ENCODE data around the gene ADARB1. TPM values are rescaled to one million over a fixed set of nuclear protein-coding genes. Genes with fewer than 3 reads are reported as not detected.
A peak's percentile ranks its signal among the peaks of the same experiment; 100 is the strongest.

The ADARB1 gene
- total RNA-seq, 1 experiment from 2014 or later = 15.8 TPM

DNA sequence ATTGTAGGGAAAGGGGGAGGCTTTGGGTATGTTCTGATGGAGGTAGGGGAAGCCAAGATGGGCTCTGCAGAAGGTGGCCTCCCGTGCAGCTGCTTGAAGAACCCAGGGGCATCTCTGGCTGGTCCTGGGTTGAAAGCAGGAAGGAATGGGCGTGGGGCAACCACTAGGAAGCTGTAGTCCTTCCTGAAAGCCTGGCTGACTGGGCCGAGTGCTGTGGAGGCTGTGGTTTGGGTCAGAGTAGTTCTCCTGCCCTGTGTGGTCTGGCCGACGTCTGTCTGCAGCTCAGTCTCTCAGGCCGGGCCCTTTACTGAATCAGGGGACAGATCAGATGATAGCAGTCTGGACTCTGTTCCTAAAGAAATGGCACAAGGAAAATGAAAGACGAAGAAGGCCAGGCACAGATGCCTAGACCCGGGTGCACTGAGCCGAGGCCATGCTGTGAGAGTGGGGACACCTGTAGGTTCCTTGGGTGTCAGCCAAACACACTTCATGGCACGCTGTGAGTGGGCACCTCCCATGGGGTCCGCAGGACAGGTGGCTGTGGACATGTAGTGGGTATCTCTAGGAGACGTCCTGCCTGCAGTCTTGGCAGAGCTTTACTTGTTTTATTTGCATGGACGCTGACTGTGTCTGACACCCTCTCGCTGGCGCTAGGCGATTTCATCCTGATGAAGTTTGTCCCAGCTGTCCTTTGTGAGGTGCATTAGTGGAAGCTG lies 126.4 kb downstream of the ADARB1 start:
- H3K9ac ChIP-seq (ENCODE audit: extremely low read depth, insufficient read length, low read length) = no peak overlapping the region
- Mint-ChIP-seq H3K27ac (peak overlapping the region in 1 of 3 experiments; percentile 68; a peak in 1 of 7 replicates), H3K4me3 (no peak overlapping the region), H3K36me3 (ENCODE audit: insufficient read depth in 1 of 3, low read depth in 3 of 3) (peaks cover 0 to 7% (median 0%) of the 10 kb centered on the region in 3 experiments; a peak in 2 of 7 replicates), H3K4me1 (peaks cover 0 to 3% of the 10 kb centered on the region in 2 experiments; a peak in 1 of 4 replicates), H3K9me3 (no peaks in the 10 kb centered on the region), H3K27me3 (ENCODE audit: low read depth) (no peaks in the 10 kb centered on the region)
- H3K27ac ChIP-seq (ENCODE audit: insufficient read length, low read depth, low read length) = no peak overlapping the region
- H4K8ac ChIP-seq (replicated peaks; ENCODE audit: insufficient read length, low read depth, low read length) = no peak overlapping the region
- no peaks in the 10 kb centered on the region for H3K4me1 ChIP-seq (ENCODE audit: insufficient read depth, low read length)
- H3T11ph ChIP-seq (ENCODE audit: low read length) = no peak overlapping the region
- no peak overlapping the region for H2BK5ac ChIP-seq (ENCODE audit: insufficient read length, low read length)
- H4K20me1 ChIP-seq (ENCODE audit: control insufficient read depth, insufficient read depth, insufficient read length) = no peaks in the 10 kb centered on the region
- no peak overlapping the region for H3K4ac ChIP-seq (ENCODE audit: low read depth, low read length)
- H2AK5ac ChIP-seq (ENCODE audit: insufficient read length, low read length) = no peak overlapping the region
- no peak overlapping the region for H2BK12ac ChIP-seq (ENCODE audit: insufficient read length, low read depth, low read length)
- H3K23me2 ChIP-seq (ENCODE audit: insufficient read length, low read depth, low read length, poor library complexity, severe bottlenecking) = no peaks in the 10 kb centered on the region
- no peaks in the 10 kb centered on the region for H3K27me3 ChIP-seq (ENCODE audit: insufficient read depth, low read length)
- no peaks in the 10 kb centered on the region for H3K79me2 ChIP-seq (ENCODE audit: insufficient read depth, low read length)
- no peak overlapping the region; the same call in 1 of the 2 replicates for H3K14ac ChIP-seq (ENCODE audit: insufficient read depth, low read length)
- no peak overlapping the region for H2BK120ac ChIP-seq (ENCODE audit: low read depth, low read length, poor library complexity, severe bottlenecking)
- no peak overlapping the region for H2AFZ ChIP-seq (ENCODE audit: low read length)
- no peak overlapping the region; the same call in 1 of the 2 replicates for H2BK15ac ChIP-seq (ENCODE audit: low read depth, low read length)
- WGBS (ENCODE audit: extremely low coverage, insufficient read length, low lambda C conversion rate) = no CpG with 5 or more reads among the region's 16 CpGs
- no peaks in the 10 kb centered on the region for H3K9me3 ChIP-seq (ENCODE audit: control insufficient read depth, low read depth, low read length)
- H3K4me2 ChIP-seq (ENCODE audit: insufficient read depth, insufficient read length, low read length) = no peak overlapping the region
- H3K18ac ChIP-seq (ENCODE audit: insufficient read length, low read depth, low read length) = no peak overlapping the region
- H3K79me1 ChIP-seq (ENCODE audit: insufficient read depth, low read depth, low read length, poor library complexity, severe bottlenecking) = no peaks in the 10 kb centered on the region
- no peak for TF ChIP-seq CTCF (conservative IDR thresholded peaks at IDR 0.05)
- H4K5ac ChIP-seq (ENCODE audit: insufficient read length, low read depth, low read length) = no peak overlapping the region
- DNase-seq = no peak
- H4K91ac ChIP-seq (ENCODE audit: insufficient read length, low read depth, low read length) = no peak overlapping the region
- no peak overlapping the region for H2BK20ac ChIP-seq (ENCODE audit: low read depth, low read length, poor library complexity, severe bottlenecking)
- H3K56ac ChIP-seq (ENCODE audit: insufficient read length, low read depth, low read length) = no peak overlapping the region
- H3K23ac ChIP-seq (ENCODE audit: insufficient read length, low read depth, low read length) = no peak overlapping the region
